ENCODE results near the gene MPG.

The MPG gene

GRCh38 chr16:85865-86264, 7.8 kb downstream of the MPG start:
- DNase-seq: no peak

DNA sequence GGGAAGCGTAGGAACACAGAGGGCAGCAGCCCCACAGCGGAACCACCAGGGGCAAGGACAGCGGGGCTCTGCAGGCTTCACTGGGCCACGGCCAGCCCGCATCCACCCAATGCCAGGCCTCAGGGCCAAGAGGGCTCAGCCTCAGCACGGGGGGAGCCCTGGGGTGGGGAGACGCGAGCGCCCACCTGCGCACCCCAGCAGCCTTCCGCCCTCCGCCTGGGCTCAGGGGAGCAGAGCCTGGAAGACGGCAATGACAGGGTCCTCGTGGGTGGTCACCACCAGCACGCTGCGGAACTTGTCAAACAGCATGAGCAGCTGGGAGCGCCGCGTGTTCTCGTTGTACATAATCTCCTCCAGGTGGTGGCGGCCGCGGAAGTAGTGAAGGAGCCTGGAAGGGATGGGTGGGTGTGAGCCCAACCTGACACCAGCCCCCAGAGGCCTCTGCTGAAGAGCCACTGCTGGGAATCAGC, 8.5 kb downstream of the MPG start:
- DNase-seq: no peak

GRCh38 chr16:88613-89012, 10.6 kb downstream of the MPG start:
- DNase-seq: no peak

GRCh38 chr16:89391-90302, 11.6 kb downstream of the MPG start:
- DNase-seq: no peak

DNA sequence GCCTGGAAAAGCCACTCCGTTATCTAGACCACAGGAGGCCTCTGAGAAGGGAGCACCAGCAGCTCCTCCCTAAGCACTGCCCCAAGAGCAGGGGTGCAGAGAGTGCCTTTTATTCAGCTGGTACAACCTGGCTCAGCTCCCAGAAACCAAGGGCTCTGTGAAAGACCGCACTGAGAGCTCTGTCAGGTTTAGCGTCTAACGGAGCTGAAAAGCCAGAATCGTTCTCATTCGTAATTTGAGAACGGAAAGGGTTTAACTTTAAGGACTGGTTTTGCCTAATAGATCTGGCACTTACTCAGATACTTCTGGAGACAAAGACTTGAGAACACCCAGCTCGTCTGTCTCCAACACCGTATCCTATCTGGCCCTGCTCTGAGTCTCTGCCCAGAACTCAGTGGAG, 13.5 kb downstream of the MPG start:
- peak; percentile 52 for DNase-seq

DNA sequence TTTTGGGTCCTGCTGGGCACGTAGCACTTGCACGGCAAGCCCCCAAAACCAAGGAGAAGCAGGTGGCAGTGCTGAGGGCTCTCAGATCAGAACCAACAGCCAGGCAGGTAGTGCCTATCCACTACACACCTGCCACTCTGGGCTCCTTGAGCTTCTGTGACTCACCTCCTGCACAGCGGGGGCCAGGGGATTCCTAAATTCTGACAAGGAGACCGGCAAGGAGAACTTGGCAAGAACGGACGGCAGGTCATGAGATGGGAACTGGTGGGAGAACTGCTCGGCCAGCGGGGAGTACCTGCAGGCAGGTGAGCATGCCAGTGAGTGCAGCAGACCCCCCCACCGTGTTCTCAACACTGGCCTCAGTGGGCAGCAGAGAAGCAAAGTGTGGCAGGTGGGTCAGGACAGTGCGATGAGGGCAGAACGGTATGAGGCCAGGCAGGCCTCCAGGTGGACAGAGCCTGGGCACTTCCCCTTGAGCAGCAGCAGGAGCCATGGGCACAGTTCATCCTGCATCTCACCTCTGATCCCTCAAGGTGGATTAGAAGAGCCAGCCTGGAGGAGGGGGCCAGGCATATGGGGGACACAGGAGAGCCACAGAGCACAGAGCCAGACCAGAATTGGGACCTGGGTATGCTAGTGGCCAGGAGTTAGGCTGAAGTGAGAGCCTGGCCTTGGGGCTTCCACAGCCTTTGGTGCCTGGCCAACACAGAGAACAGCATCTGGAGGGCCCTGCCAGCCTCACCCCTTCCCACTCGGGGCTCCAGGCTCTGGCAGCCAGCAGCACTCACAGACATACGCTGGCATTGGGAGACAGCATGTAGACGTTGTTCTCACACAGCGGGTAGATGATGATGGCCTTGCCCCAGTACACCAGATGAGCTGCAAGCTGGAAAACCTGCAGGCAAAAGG, 14.7 kb downstream of the MPG start:
- DNase-seq: peak; percentile 24

DNA sequence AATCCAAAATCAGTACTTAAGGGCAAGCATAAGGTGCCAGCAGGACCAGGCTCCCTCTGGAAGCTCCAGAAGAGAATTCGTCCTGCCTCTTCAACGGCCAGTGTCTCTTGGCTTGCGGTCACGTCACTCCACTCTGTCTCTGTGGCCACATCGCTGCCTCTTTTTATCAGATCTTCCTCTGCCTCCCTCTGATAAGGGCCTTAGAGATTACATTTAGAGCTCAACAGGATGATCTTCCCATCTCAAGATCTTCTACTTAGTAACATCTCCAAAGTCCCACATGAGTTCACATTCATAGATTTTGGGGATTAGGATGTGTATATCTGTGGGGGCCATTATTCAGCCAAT, 16.9 kb downstream of the MPG start:
- no peak for DNase-seq

GRCh38 chr16:96935-97381, 18.9 kb downstream of the MPG start:
- DNase-seq: peak; percentile 69

- DNase-seq: no peak
Observed at GRCh38 chr16:97822-98221, 19.8 kb downstream of the MPG start.

DNA sequence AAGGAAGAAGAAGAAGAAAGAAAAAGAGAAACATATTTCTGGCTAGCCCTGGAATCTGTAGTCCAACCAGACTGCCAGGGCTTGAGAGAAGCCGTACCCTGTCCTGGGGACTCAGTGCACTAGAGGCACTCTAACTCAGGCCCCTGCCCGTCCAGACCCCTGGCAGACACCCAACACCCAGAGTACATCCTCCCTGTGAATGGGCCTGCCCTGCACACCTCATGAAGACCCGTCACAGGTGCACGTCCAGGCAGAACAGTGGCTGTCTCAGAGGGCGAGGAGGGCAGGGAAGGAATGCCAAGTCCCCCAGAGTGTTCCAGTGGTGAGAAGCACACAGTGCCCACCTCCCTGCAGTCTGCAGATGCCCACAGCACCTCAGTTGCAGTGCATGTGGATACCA, 23.0 kb downstream of the MPG start:
- no peak for DNase-seq

DNA sequence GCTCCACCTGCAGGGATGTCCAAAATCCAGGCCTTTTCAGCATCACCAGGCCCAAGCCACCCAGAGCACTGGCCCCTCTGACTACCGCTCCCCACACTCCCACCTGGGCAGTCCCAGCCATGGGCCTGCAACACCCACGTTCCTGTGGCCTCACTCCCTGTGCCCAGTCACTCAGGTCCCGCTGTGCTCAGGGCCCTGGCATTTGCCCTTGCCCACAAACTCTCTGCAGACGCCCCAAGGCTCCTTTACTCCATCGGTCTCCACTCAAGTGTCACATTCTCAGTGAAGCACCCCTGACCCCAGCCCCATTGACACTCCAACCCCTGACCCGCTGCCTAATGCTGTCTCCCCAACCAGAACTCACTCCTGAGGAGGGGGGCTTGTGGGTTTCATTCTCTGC, 23.6 kb downstream of the MPG start:
- DNase-seq: no peak

- no peak for DNase-seq
Observed at GRCh38 chr16:102060-102855, 24.2 kb downstream of the MPG start.

DNA sequence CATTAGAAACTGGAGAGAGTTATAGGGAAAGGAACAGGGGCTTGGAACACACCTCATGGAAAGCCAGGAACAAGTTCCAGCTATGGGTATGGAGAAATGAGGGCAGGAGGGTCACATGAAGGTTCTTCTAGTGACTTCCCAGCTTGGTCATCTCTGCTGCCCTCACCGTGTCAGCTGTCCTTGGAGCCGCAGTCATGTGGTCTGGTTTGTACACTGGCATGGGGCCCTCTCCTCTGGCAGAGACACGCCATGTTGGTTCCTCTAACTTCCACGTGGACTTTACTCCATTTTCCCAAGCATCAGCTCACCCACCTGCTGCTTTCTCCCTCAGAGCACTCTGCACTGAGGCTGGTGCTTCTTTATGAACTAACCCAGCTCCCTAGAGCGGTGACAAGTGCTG, 26.3 kb downstream of the MPG start:
- DNase-seq: no peak

DNA sequence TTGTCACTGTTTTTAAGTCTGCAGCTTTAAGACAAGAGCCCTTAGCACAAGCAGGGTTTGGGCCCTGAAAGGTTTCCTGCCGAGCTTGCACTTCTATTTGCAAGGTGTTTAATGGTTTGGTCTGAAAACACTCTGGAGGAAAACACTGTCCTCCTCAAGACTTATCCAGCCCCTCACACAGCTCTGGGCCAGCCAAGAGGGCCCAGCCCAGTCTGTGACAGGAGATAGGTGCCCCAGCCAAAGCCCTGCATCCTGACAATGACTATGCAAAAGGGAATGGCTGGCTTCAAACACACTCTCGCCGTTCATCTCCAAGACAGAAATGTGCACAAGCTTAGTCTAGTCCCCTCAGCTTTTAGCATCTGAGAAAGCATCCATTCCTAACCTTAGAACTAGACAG, 26.9 kb downstream of the MPG start:
- DNase-seq: no peak

GRCh38 chr16:105521-105920, 27.5 kb downstream of the MPG start:
- no peak for DNase-seq

DNA sequence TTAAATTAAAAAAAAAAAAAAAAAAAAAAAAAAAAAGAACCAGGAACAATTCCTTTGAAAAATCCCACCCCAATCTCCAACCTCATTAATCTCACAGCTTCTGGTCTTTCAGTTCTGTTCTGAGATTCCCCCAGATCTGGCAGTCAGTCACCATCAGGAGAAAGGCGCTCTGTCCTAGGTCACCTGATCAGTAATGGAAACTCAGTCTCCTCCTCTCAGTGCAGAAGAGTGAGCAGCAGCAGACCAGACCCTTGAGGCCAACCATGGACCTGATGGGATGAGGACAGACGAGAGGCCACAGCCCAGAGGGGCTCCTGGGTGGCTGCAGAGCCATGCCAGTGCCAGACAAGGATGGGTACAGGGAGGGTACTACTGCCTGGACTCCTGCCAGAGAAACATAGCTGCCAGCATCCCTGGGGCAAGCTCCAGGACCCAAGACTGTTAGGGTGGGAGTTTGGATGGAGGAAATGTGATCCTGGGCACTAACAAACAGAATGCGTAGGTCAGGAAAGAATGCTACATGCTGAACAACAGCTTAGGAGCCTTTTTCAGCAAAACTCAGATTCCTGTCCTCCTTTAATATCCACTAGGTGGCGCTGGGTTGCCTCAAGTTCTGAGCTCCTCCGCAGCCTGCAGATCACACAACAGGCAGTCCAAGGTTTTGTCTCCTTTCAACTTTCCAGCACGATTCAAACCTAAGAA, 28.7 kb downstream of the MPG start:
- DNase-seq: peak; percentile 73

DNA sequence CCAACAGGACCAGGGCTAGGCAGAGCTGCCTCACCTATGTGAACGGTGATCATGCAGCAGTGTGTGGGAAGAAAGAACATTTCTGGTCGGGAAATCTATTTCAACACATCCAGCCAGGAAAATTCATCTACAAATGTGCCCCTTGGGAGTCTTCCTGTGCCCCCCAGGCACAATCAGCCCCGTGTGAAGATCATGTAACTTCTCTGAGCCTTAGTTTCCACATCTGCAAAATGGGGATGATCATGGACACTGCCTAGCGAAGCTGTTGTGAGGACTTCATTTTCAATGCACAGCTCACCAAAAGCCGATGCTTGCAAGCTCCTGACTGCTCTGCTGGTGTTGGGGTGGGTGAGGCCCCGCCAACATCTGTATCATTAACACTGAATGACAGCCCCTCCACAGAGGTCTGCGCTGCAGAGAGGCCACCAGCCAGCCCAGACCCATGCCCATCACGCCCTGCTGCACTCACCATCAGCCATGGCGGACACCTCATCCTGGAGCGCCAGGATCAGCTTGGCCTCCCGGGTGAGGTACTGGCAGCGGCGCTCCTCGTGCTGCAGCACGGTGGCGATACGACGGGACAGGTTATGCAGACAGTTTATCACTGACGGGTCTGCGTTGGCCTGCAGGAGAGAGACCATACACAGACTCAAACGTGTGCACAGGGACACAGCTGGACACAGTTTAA, 34.3 kb downstream of the MPG start:
- no peak for DNase-seq

- no peak for DNase-seq
Observed at GRCh38 chr16:114327-114726, 36.3 kb downstream of the MPG start.

GRCh38 chr16:116015-116414, 38.0 kb downstream of the MPG start:
- DNase-seq: no peak

- DNase-seq: peak; percentile 15
Observed at GRCh38 chr16:117379-118365, 39.6 kb downstream of the MPG start.
